Superior temporal gyrus (tissue), 1 donor: ENCODE measurements around the gene CYBA.

Experiments used
- DNase-seq: peaks from one replicate; pipeline ENCODE4 v3.0.0-alpha.2; 2016; ENCODE audit errors: extremely low spot score

The CYBA gene

GRCh38 chr16:88650749-88651275, at the start of gene CYBA:
Gene CYBA (minus strand): TSS chr16:88651053. CDS start chr16:88651013, 40 bp downstream.
- DNase-seq: no peak

- DNase-seq: no peak
Measured at GRCh38 chr16:88700322-88700635, 49.4 kb upstream of the CYBA start.

- no peak for DNase-seq
Measured at GRCh38 chr16:88699180-88699579, 48.3 kb upstream of the CYBA start.

- no peak for DNase-seq
Measured at GRCh38 chr16:88698646-88699045, 47.8 kb upstream of the CYBA start.

- no peak for DNase-seq
Measured at GRCh38 chr16:88697831-88698615, 47.2 kb upstream of the CYBA start.

- DNase-seq: no peak
Measured at GRCh38 chr16:88697116-88697830, 46.4 kb upstream of the CYBA start.

- DNase-seq: no peak
Measured at GRCh38 chr16:88696441-88696840, 45.6 kb upstream of the CYBA start.

- DNase-seq: no peak
Measured at GRCh38 chr16:88695753-88696152, 44.9 kb upstream of the CYBA start.

- DNase-seq: no peak
Measured at GRCh38 chr16:88695218-88695617, 44.4 kb upstream of the CYBA start.

GRCh38 chr16:88694221-88695087, 43.6 kb upstream of the CYBA start:
- no peak for DNase-seq

GRCh38 chr16:88693420-88694177, 42.7 kb upstream of the CYBA start:
- no peak for DNase-seq

GRCh38 chr16:88692861-88693260, 42.0 kb upstream of the CYBA start:
- DNase-seq: no peak

- DNase-seq: no peak
Measured at GRCh38 chr16:88691924-88692560, 41.2 kb upstream of the CYBA start.

- no peak for DNase-seq
Measured at GRCh38 chr16:88691129-88691813, 40.4 kb upstream of the CYBA start.

- no peak for DNase-seq
Measured at GRCh38 chr16:88690341-88691128, 39.7 kb upstream of the CYBA start.

- DNase-seq: no peak
Measured at GRCh38 chr16:88688013-88688778, 37.3 kb upstream of the CYBA start.

- DNase-seq: no peak
Measured at GRCh38 chr16:88687676-88688012, 36.8 kb upstream of the CYBA start.

GRCh38 chr16:88687254-88687576, 36.4 kb upstream of the CYBA start:
- no peak for DNase-seq
